GM12872 (cell line): Measurements from ENCODE around the gene HS3ST2.

ENCODE experiments used
- TF ChIP-seq, protein P1 (sequence below): IDR thresholded peaks from 3 replicates; pipeline ENCODE4 v1.5.1; 2011; ENCODE audit warnings: low read depth, mild to moderate bottlenecking, low read length, moderate library complexity; ENCODE audit not compliant: insufficient read depth

The HS3ST2 gene

DNA sequence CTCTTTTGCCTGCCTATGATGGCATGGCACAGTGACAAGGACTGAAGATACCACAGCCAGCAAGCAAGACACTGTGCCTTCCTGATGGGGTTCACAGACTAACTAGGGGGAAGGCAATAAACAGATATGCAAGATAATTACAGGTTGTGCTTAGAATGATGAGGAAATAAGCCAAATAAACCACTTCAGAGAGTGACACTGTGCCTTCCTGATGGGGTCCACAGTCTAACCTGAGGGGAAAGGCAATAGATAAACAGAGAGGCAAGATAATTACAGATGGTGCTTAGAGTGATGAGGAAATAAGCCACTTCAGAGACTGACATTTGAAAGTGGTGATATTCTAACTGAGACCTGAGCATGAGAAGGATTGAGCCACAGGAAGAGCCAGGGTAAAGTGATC lies 84.2 kb downstream of the HS3ST2 start:
- TF ChIP-seq, protein P1, sequence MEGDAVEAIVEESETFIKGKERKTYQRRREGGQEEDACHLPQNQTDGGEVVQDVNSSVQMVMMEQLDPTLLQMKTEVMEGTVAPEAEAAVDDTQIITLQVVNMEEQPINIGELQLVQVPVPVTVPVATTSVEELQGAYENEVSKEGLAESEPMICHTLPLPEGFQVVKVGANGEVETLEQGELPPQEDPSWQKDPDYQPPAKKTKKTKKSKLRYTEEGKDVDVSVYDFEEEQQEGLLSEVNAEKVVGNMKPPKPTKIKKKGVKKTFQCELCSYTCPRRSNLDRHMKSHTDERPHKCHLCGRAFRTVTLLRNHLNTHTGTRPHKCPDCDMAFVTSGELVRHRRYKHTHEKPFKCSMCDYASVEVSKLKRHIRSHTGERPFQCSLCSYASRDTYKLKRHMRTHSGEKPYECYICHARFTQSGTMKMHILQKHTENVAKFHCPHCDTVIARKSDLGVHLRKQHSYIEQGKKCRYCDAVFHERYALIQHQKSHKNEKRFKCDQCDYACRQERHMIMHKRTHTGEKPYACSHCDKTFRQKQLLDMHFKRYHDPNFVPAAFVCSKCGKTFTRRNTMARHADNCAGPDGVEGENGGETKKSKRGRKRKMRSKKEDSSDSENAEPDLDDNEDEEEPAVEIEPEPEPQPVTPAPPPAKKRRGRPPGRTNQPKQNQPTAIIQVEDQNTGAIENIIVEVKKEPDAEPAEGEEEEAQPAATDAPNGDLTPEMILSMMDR: no peak

- TF ChIP-seq, protein P1: peak; percentile 70
Observed at GRCh38 chr16:22898874-22899348, 84.9 kb downstream of the HS3ST2 start.

DNA sequence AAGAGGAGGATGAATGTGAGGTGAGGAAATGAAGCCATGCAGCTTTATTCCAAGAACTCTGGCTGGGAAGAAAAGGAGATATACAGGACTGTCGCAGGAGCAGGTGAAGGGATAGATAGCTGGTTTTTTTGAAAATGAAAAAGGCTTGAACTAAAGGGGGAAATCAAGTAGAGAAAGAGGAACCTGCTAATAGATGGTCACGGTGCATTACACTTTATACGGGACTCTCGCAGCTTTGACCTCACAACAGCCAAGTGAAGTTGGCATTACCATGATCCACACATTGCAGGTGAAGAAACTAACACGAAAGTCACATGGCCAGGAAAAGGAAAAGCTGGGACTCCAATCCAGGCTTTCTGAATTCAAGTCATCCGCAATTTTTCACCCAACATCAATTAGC lies 86.9 kb downstream of the HS3ST2 start:
- TF ChIP-seq, protein P1: no peak

GRCh38 chr16:22901563-22901962 lies 87.6 kb downstream of the HS3ST2 start:
- TF ChIP-seq, protein P1: no peak

- TF ChIP-seq, protein P1: no peak
Observed at GRCh38 chr16:22903716-22904115, 89.8 kb downstream of the HS3ST2 start.

- TF ChIP-seq, protein P1: no peak
Observed at GRCh38 chr16:22912654-22913053, 98.7 kb downstream of the HS3ST2 start.

GRCh38 chr16:22915003-22915402 lies 101.0 kb downstream of the HS3ST2 start:
- TF ChIP-seq, protein P1: no peak

DNA sequence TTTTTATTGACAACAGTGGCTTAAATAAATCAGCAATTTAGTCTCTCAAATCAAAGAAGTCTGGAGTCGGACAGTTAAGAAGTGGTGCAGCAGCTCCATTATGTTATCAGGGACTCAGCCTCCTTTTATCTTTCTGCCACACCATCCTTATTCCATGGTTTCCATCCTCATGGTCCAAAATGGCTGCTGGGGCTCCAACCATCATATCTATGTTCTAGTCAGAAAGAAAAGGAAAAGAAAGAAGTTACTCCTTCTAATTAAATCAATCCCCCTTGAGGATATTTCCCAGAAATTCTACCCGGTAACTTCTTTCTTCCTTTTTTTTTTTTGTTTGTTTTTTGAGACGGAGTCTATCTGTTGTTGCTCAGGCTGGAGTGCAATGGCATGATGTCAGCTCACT lies 109.5 kb downstream of the HS3ST2 start:
- TF ChIP-seq, protein P1: no peak
